DOHH2 (cell line): ENCODE results near the gene COL23A1.

Experiments used
- H3F3A ChIP-seq: fragments of 200-600 bp; sonication (generic), shearing (Covaris generic); 2 replicates; pipeline ENCODE4 v1.6.0; 2016; ENCODE audit warnings: antibody characterized with exemption, mild to moderate bottlenecking; ENCODE audit not compliant: control insufficient read depth, insufficient read depth
- H3K27ac ChIP-seq: fragments of 200-600 bp; sonication (generic); 2 replicates; pipeline ENCODE4 v1.5.1; 2014; ENCODE audit warnings: low read depth, mild to moderate bottlenecking, low read length, moderate library complexity
- H3K27me3 ChIP-seq: fragments of 200-600 bp; sonication (generic); 2 replicates; pipeline ENCODE4 v1.6.1; 2014; ENCODE audit warnings: mild to moderate bottlenecking, low read length, mixed read lengths; ENCODE audit not compliant: control insufficient read depth
- H3K36me3 ChIP-seq: fragments of 200-600 bp; sonication (generic); 2 replicates; pipeline ENCODE4 v1.6.1; 2014; ENCODE audit warnings: mild to moderate bottlenecking, low read length, moderate library complexity, mixed read lengths; ENCODE audit not compliant: control insufficient read depth
- H3K4me1 ChIP-seq: fragments of 200-600 bp; sonication (generic); 2 replicates; pipeline ENCODE4 v1.6.1; 2014; ENCODE audit warnings: mild to moderate bottlenecking, low read length, mixed read lengths; ENCODE audit not compliant: control insufficient read depth
- H3K4me2 ChIP-seq: fragments of 200-600 bp; sonication (generic); 2 replicates; pipeline ENCODE4 v1.6.0; 2014; ENCODE audit warnings: mild to moderate bottlenecking, low read length, moderate library complexity
- H3K4me3 ChIP-seq: fragments of 200-600 bp; sonication (generic); 2 replicates; pipeline ENCODE4 v1.5.1; 2014; ENCODE audit warnings: mild to moderate bottlenecking, low read length, mixed read lengths
- H3K79me2 ChIP-seq: fragments of 200-600 bp; sonication (generic); 2 replicates; pipeline ENCODE4 v1.6.1; 2014; ENCODE audit warnings: mild to moderate bottlenecking, low read length, mixed read lengths; ENCODE audit not compliant: control insufficient read depth
- H3K9me2 ChIP-seq: fragments of 200-600 bp; sonication (generic); replicated peaks from 2 replicates; pipeline ENCODE4 v1.6.1; 2014; ENCODE audit warnings: mild to moderate bottlenecking, low read length, mixed read lengths; ENCODE audit not compliant: control insufficient read depth
- H3K9me3 ChIP-seq: fragments of 200-600 bp; sonication (generic); 2 replicates; pipeline ENCODE4 v1.6.1; 2014; ENCODE audit warnings: antibody characterized with exemption, low read length, mixed read lengths; ENCODE audit not compliant: control insufficient read depth, insufficient read depth
- H4K20me1 ChIP-seq: fragments of 200-600 bp; sonication (generic); 2 replicates; pipeline ENCODE4 v1.6.0; 2014; ENCODE audit warnings: low read depth, mild to moderate bottlenecking, antibody characterized with exemption, low read length, moderate library complexity; ENCODE audit not compliant: control insufficient read depth, insufficient read depth
- EZH2phosphoT487 ChIP-seq: fragments of 200-600 bp; sonication (generic); IDR thresholded peaks from 2 replicates; pipeline ENCODE4 v1.6.1; 2017; ENCODE audit warnings: borderline replicate concordance, mild to moderate bottlenecking, antibody characterized with exemption, low read length, moderate library complexity, mixed read lengths
- TF ChIP-seq, protein P1 (sequence below): fragments of 200-600 bp; sonication (generic); IDR thresholded peaks from one replicate; pipeline ENCODE4 v1.5.1; 2014; ENCODE audit warnings: antibody characterized with exemption, mild to moderate bottlenecking, low read depth, low read length; ENCODE audit not compliant: poor library complexity, severe bottlenecking

The COL23A1 gene

GRCh38 chr5:178416206-178416882, 173.8 kb downstream of the COL23A1 start:
- no peaks in the 10 kb centered on the region for H3K79me2 ChIP-seq
- H3K36me3 ChIP-seq, result no peaks in the 10 kb centered on the region
- H4K20me1 ChIP-seq, result no peaks in the 10 kb centered on the region
- H3K4me1 ChIP-seq, result no peaks in the 10 kb centered on the region
- no peak overlapping the region for H3K4me3 ChIP-seq
- H3K9me2 ChIP-seq, result no peaks in the 10 kb centered on the region
- no peak overlapping the region for H3K27ac ChIP-seq
- peaks cover 7% of the 10 kb centered on the region for H3K27me3 ChIP-seq
- no peak overlapping the region for H3K4me2 ChIP-seq
- no peak for TF ChIP-seq EZH2phosphoT487
- TF ChIP-seq, protein P1, sequence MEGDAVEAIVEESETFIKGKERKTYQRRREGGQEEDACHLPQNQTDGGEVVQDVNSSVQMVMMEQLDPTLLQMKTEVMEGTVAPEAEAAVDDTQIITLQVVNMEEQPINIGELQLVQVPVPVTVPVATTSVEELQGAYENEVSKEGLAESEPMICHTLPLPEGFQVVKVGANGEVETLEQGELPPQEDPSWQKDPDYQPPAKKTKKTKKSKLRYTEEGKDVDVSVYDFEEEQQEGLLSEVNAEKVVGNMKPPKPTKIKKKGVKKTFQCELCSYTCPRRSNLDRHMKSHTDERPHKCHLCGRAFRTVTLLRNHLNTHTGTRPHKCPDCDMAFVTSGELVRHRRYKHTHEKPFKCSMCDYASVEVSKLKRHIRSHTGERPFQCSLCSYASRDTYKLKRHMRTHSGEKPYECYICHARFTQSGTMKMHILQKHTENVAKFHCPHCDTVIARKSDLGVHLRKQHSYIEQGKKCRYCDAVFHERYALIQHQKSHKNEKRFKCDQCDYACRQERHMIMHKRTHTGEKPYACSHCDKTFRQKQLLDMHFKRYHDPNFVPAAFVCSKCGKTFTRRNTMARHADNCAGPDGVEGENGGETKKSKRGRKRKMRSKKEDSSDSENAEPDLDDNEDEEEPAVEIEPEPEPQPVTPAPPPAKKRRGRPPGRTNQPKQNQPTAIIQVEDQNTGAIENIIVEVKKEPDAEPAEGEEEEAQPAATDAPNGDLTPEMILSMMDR, result no peak
- no peaks in the 10 kb centered on the region for H3K9me3 ChIP-seq
- H3F3A ChIP-seq, result no peaks in the 10 kb centered on the region

- H3K4me1 ChIP-seq, result no peaks in the 10 kb centered on the region
- no peak overlapping the region for H3K4me2 ChIP-seq
- H3K79me2 ChIP-seq, result no peaks in the 10 kb centered on the region
- no peaks in the 10 kb centered on the region for H3K36me3 ChIP-seq
- H3K27me3 ChIP-seq, result peaks cover 12% of the 10 kb centered on the region
- H3K27ac ChIP-seq, result no peak overlapping the region
- no peaks in the 10 kb centered on the region for H3F3A ChIP-seq
- H4K20me1 ChIP-seq, result no peaks in the 10 kb centered on the region
- H3K9me3 ChIP-seq, result no peaks in the 10 kb centered on the region
- H3K4me3 ChIP-seq, result no peak overlapping the region
- TF ChIP-seq, protein P1, result no peak
- TF ChIP-seq EZH2phosphoT487, result no peak
- no peaks in the 10 kb centered on the region for H3K9me2 ChIP-seq
Measured at GRCh38 chr5:178415353-178415752, 174.8 kb downstream of the COL23A1 start.

- no peaks in the 10 kb centered on the region for H4K20me1 ChIP-seq
- peaks cover 15% of the 10 kb centered on the region for H3K27me3 ChIP-seq
- H3K79me2 ChIP-seq, result no peaks in the 10 kb centered on the region
- H3K27ac ChIP-seq, result no peak overlapping the region
- no peak for TF ChIP-seq EZH2phosphoT487
- no peak overlapping the region for H3K4me2 ChIP-seq
- H3K4me3 ChIP-seq, result no peak overlapping the region
- H3K36me3 ChIP-seq, result no peaks in the 10 kb centered on the region
- no peaks in the 10 kb centered on the region for H3K4me1 ChIP-seq
- no peaks in the 10 kb centered on the region for H3F3A ChIP-seq
- no peaks in the 10 kb centered on the region for H3K9me2 ChIP-seq
- no peaks in the 10 kb centered on the region for H3K9me3 ChIP-seq
Measured at GRCh38 chr5:178413988-178414387, 176.2 kb downstream of the COL23A1 start.

- TF ChIP-seq, protein P1, result no peak
- no peak for TF ChIP-seq EZH2phosphoT487
- Histone ChIP-seq H3K79me2 (no peaks in the 10 kb centered on the region), H4K20me1 (no peaks in the 10 kb centered on the region), H3F3A (no peaks in the 10 kb centered on the region), H3K9me3 (no peaks in the 10 kb centered on the region), H3K27me3 (peaks cover 8% of the 10 kb centered on the region; the same call in 1 of the 2 replicates), H3K36me3 (no peaks in the 10 kb centered on the region), H3K4me2 (no peak overlapping the region), H3K27ac (no peak overlapping the region), H3K9me2 (no peaks in the 10 kb centered on the region), H3K4me1 (no peaks in the 10 kb centered on the region), H3K4me3 (no peak overlapping the region)
Measured at GRCh38 chr5:178411083-178411482, 179.1 kb downstream of the COL23A1 start.
